LNCAP (cell line): Measurements from ENCODE around the gene NAV2.

ENCODE experiments used
- CTCF ChIP-seq: fragments of 450-650 bp; IDR thresholded peaks from 2 replicates; pipeline ENCODE4 v1.5.1; 2017; ENCODE audit warnings: mild to moderate bottlenecking

NAV2 gene

GRCh38 chr11:19714387-19715363 is 2.0 kb downstream of the NAV2 start:
- TF ChIP-seq CTCF = no peak

- no peak for TF ChIP-seq CTCF
These were observed 2.7 kb downstream of the NAV2 start for GRCh38 chr11:19715373-19715772.

GRCh38 chr11:19718051-19718450 is 5.4 kb downstream of the NAV2 start:
- TF ChIP-seq CTCF = no peak

- TF ChIP-seq CTCF = no peak
These were observed 6.3 kb downstream of the NAV2 start for GRCh38 chr11:19718951-19719350.

GRCh38 chr11:19719960-19720359 is 7.3 kb downstream of the NAV2 start:
- TF ChIP-seq CTCF = no peak

- no peak for TF ChIP-seq CTCF
These were observed 8.5 kb downstream of the NAV2 start for GRCh38 chr11:19721176-19721575.

- no peak for TF ChIP-seq CTCF
These were observed 10.1 kb downstream of the NAV2 start for GRCh38 chr11:19722702-19723101.
